ENCODE data around the gene KAT6B. TPM values are rescaled to one million over a fixed set of nuclear protein-coding genes. Genes with fewer than 3 reads are reported as not detected.

KAT6B gene
- total and polyA plus RNA-seq, 2 of the 8 experiments (the other 6 are each of a cell fraction or from before 2014, with no cell fraction given): 7.3 to 30.8 TPM

DNA sequence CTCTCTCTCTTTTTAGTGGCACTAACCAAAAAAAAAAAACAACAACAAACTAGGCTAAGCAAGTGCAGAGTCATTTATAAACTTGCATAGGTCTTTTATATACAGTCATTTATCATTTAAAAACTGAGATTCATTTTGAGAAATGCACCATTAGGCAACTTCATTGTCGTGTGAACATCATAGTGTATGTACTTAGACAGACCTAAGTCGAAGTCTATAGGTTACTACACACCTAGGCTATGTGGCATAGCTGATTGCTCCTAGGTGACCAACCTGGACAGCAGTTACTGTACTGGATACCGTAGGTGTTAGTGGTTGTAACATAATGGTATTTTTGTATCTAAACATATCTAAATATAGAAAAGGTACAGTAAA lies 175.9 kb downstream of the KAT6B start (continued):
- no peak for TF ChIP-seq EGR1 (IDR thresholded peaks at IDR 0.05; ENCODE audit: borderline replicate concordance, low read depth, low read length)
- no peak for TF ChIP-seq RXRA (IDR thresholded peaks at IDR 0.05; ENCODE audit: insufficient read depth, low read depth, low read length)

Measured in H1 (cell line).